ENCODE measurements around the gene BSG.

DNA sequence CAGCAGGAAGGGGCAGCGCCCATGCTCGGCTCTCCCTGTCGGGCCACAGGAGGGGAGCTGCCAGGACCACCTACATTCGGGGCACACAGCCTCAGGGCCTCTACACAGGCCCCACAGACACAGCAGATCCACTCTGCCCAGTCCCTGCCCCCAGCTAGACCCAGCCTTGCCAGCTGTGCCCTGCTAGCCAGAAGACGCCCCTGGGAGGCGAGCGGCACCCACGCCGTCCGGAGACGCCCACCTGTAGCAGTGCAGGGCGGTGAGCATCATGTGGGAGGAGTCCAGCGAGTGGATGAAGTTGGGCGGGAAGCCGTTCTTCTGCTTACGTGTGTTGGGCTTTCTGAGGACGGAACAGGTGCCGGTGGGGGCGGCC lies 45.8 kb downstream of the BSG start:
- TF ChIP-seq POLR2AphosphoS5 (IDR thresholded peaks at IDR 0.05; ENCODE audit: low read depth, low read length) = no peak
- no peak for TF ChIP-seq POLR2A (IDR thresholded peaks at IDR 0.05; ENCODE audit: low read depth, low read length)
- TF ChIP-seq TAF1 (IDR thresholded peaks at IDR 0.05; ENCODE audit: low read depth, low read length) = no peak
- no peak for TF ChIP-seq SPI1 (IDR thresholded peaks at IDR 0.05; ENCODE audit: low read depth, low read length)
- TF ChIP-seq PAX5 (IDR thresholded peaks at IDR 0.05; ENCODE audit: insufficient read depth, low read length, severe bottlenecking) = no peak
- no peak for TF ChIP-seq POU2F2 (IDR thresholded peaks at IDR 0.05; ENCODE audit: low read depth, low read length)

Measured in GM12891 (cell line).